Activated CD8-positive, alpha-beta T cell treated with anti-CD3 and anti-CD28 coated beads, Interleukin-2, amount 10 ng/mL, durations not matched to agents 7 days and 5 days (primary cell): Measurements from ENCODE around the gene FAM216A. TPM values are rescaled to one million over a fixed set of nuclear protein-coding genes. Genes with fewer than 3 reads are reported as not detected.

Experiments used
- ATAC-seq: fragments of 150-1000 bp; cut with Tn5 transposase; one replicate; pipeline ENCODE4 v1.10.0; 2021; ENCODE audit warnings: moderate library complexity
- CTCF ChIA-PET: fragments of 350-600 bp; sonication (Branson Sonifier 250); formaldehyde crosslinking; loops from one replicate; lab custom pipeline; 2021; ENCODE audit warnings: antibody characterized with exemption; lab: Charles Lee
- POLR2A ChIA-PET: fragments of 350-600 bp; sonication (Branson Sonifier 250); formaldehyde crosslinking; loops from one replicate; lab custom pipeline; 2021; ENCODE audit warnings: antibody characterized with exemption; lab: Charles Lee
- DNase-seq: peaks from one replicate; pipeline ENCODE4 v3.0.0-alpha.2; 2020
- H3K27ac Mint-ChIP-seq: one replicate; pipeline ENCODE4 v1.8.0; 2021; ENCODE audit warnings: mild to moderate bottlenecking, mixed read lengths
- H3K27me3 Mint-ChIP-seq: one replicate; pipeline ENCODE4 v1.8.0; 2021; ENCODE audit warnings: low read depth, mixed read lengths
- H3K36me3 Mint-ChIP-seq: one replicate; pipeline ENCODE4 v1.8.0; 2021; ENCODE audit warnings: low read depth, mixed read lengths
- H3K4me1 Mint-ChIP-seq: one replicate; pipeline ENCODE4 v1.8.0; 2021; ENCODE audit warnings: low read depth, mixed read lengths
- H3K4me3 Mint-ChIP-seq: one replicate; pipeline ENCODE4 v1.8.0; 2021; ENCODE audit warnings: mild to moderate bottlenecking, mixed read lengths
- H3K9me3 Mint-ChIP-seq: one replicate; pipeline ENCODE4 v1.8.0; 2022; ENCODE audit warnings: mixed read lengths; ENCODE audit not compliant: insufficient read depth
- total RNA-seq, 2 experiments: library from RNA; stranded (reverse); gene quantifications; one replicate each; pipeline ENCODE4 v1.2.3, GENCODE V29; 2021

FAM216A gene
- total RNA-seq, 2 experiments from 2014 or later: 20.5 to 22.9 TPM

- Mint-ChIP-seq H3K4me3 (no peak overlapping the region), H3K36me3 (peaks cover 61% of the 10 kb centered on the region), H3K4me1 (peaks cover 24% of the 10 kb centered on the region), H3K27me3 (no peaks in the 10 kb centered on the region), H3K27ac (no peak overlapping the region), H3K9me3 (no peaks in the 10 kb centered on the region)
- ChIA-PET POLR2A (no interaction called here), CTCF (interaction anchor here (0.7 to 3.7 kb wide), 7 partner anchors 54 to 89 kb away, joined by 3 to 13 read pairs (median 5); partner anchors contain the start of genes ARPC3 and FAM216A)
- DNase-seq: no peak
- ATAC-seq: no peak
These were observed 70.4 kb downstream of the FAM216A start for GRCh38 chr12:110538869-110539622.

Other genes starting within 250 kb of the FAM216A start
- 100 to 1,000 TPM; 130 to 132 TPM for gene ATP2A2, start 187.6 kb upstream of the FAM216A start, total RNA-seq
- 10 to 100 TPM; 53.0 to 64.3 TPM for gene ANAPC7, start 65.1 kb upstream of the FAM216A start, total RNA-seq
- gene ARPC3, start 18.5 kb upstream of the FAM216A start, total RNA-seq: 100 to 1,000 TPM; 437 to 458 TPM
- 10 to 100 TPM; 26.2 to 33.0 TPM for gene GPN3, start 588 bp upstream of the FAM216A start, total RNA-seq
- gene VPS29, start 33.3 kb downstream of the FAM216A start, total RNA-seq: 100 to 1,000 TPM; 126 to 128 TPM
- gene RAD9B, start 33.5 kb downstream of the FAM216A start, total RNA-seq: 1 to 10 TPM in 1 of 2 experiments, under 1 TPM in 1; 0.68 to 2.3 TPM
- 10 to 100 TPM; 24.4 to 26.8 TPM for gene PPTC7, start 114.5 kb downstream of the FAM216A start, total RNA-seq
- 1 to 10 TPM; 5.9 to 7.9 TPM for gene TCTN1, start 145.3 kb downstream of the FAM216A start, total RNA-seq
- 10 to 100 TPM; 28.6 to 30.8 TPM for gene HVCN1, start 220.3 kb downstream of the FAM216A start, total RNA-seq